CD4-positive, alpha-beta T cell treated with Interleukin-6 for 4 hours (primary cell): ENCODE results near the gene CTDSP2.

Experiments
- DNase-seq: peaks from one replicate; pipeline ENCODE4 v3.0.0-alpha.2; 2020; ENCODE audit warnings: mixed read lengths

Gene CTDSP2

GRCh38 chr12:57813111-57813970 lies 33.2 kb downstream of the CTDSP2 start:
- no peak for DNase-seq

GRCh38 chr12:57811028-57811755 lies 35.3 kb downstream of the CTDSP2 start:
- no peak for DNase-seq

DNA sequence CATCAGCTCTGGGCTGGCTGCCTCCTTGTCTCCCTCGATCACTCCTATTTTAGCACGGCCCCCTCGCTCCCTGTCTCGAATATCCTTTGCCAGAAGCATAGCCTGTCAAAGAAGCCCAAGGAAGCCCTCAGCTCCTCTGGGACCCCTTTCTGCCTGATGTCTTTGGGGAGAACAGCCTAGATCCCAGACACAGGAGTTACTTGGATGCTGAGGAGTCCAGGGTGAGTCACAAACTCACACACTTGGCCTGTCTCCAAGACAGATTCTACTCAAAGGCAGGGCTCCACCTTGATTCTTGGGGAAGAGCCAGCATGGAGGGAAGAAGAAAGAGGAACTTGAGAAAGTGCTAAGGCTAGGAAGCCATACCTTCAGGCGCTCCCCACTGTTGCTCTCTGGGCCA lies 36.1 kb downstream of the CTDSP2 start:
- DNase-seq = no peak

DNA sequence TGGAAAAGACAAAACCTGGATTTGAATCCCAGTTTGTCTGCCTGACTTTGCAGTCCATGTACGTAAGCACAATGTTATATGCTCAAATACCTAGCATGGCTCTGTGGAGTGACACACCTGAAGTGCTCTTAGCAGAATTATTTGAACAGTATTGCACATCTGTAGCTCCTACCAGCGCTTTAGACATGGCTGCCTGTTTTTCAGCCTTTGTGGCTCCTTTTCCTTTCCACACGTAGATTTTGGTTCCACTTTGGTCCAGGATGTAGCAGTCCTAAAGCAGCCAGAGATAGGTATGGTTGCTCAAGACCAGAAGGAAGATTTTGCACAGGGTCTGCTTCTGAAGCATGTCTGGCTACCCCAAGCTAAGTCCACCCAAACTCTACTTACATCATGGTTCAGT lies 37.1 kb downstream of the CTDSP2 start:
- DNase-seq = no peak

- DNase-seq = no peak
These were observed 38.2 kb downstream of the CTDSP2 start for GRCh38 chr12:57808351-57808750.

GRCh38 chr12:57807285-57807684 lies 39.2 kb downstream of the CTDSP2 start:
- no peak for DNase-seq

DNA sequence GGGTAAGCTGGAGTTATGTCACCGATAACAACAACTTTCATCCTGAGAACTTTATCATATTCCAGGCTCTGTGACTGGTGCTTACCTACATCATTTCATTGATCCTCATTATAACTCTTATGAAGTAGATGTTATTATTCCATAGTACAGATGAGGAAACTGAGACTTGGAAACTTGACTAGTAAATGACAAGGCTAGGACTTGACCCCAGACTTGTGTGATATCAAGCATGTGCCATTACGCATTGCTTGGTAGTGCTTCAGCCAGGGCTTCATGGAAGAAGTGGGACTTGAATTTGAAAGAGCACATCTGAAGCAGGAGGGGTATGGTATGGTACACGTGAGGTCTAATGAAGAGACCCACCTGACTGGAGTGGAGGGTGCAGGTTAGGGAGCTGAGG lies 39.9 kb downstream of the CTDSP2 start:
- DNase-seq = no peak

DNA sequence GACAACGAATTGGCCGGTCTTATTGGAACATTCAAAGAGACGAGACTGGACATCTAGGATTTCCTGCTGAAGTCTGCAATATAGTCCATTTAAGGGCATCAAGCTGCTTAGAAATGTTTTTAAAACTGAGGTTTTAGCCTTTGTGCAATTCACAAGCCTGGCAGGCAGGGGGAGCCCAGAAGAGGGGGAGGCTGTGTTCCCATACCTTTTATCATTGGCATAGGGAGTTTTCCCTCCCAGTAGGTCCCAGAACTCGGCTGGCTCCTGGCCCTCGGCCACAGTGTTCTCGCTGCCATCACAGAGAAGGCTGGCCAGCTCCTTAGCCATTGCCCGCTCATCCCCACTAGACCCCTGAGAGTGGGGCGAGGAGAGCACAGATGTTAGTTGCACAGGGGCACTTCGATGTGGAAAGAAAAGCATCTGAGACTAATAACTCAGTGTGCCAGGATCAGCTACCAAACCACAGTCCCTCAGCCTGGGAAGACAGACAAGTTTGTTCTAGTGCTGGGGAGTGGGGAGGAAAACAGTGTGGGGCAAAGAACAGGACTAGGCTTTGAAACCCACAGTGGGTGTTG lies 43.1 kb downstream of the CTDSP2 start:
- peak; percentile 52 for DNase-seq

DNA sequence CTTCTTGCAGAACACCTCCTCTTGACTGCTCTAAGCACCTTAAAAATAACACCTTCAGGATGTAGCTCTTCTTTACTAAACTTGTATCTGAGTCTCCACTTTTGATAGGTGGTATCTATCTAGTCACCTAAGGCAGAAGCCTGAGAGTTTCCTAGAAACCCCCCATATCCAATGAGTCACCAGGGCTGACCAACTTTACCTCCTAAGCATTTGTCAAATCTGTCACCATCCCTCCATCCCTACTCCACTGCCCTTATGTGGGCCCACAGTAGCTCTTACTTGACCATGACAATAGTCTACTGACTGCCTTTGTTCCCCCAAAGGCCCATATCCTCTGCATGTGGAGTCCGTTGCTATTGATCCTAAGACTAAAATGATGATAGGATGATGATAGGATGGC lies 43.9 kb downstream of the CTDSP2 start:
- no peak for DNase-seq

GRCh38 chr12:57800965-57801364 lies 45.6 kb downstream of the CTDSP2 start:
- DNase-seq = no peak

DNA sequence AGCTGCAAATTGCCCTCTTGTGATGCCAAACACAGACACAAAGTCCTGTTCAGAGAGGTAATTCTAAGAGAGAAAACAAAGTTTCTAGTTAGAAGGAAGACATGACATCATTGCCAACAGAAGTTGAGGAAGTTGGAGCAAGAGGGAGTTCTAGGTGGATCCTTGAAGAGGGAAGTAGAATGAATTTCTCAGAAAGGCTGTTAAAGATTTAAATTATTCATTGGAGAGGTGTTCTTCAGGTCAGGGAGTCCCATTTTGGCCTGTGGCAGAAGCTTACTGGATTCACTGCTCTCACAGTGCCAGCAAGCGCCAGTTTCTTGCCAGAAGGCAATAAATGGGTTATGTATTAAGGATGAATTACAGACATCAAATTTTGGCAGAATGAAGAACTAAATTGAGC lies 48.6 kb downstream of the CTDSP2 start:
- DNase-seq = no peak

- no peak for DNase-seq
These were observed 49.5 kb downstream of the CTDSP2 start for GRCh38 chr12:57796996-57797395.

- no peak for DNase-seq
These were observed 51.2 kb downstream of the CTDSP2 start for GRCh38 chr12:57795354-57795753.

DNA sequence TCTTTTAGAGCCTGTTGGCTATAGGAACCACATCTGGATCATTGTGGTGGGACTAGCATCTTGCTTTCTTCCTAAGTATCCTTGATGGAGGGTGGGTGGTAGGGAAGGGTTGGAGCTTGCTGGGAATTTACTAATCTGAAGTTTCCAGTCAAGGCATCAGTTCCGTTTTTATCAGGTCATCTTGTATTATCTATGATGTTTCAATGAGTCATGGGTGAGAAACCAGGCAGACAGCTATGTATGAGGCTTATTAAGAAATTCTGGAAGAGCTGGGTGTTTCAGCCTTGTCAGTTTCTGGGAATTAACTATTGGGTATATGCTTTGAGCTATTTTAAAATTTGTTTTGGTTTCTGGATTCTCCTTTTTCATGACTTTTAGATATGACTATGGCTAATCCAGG lies 52.6 kb downstream of the CTDSP2 start:
- DNase-seq = no peak

DNA sequence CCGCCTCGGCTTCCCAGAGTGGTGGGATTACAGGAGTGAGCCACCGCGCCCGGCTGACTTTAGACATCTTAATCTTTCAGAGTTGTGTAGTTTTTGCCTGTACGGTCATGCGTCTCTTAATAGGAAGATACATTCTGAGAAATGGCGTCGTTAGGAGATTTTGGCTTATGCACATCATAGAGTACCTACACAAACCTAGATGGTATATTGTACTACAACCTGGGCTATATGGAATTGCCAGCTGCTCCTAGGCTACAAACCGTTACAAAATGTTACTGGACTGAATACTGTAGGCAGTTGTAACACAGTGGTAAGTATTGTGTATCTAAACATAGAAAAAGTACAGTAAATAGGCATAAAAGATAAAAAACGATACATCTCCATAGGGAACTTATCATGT lies 62.7 kb downstream of the CTDSP2 start:
- DNase-seq = no peak

DNA sequence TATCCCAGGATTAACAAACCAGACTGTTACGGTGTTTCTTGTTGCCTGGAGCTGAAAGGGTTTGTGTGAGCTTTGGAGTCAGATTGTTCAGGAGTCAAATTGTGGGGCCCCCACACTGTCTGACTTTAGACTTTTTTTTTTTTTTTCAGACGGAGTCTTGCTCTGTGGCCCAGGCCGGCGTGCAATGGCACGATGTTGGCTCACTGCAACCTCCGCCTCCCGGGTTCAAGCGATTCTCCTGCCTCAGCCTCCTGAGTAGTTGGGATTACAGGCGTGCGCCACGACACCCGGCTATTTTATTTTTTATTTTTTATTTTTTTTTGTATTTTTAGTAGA lies 63.1 kb downstream of the CTDSP2 start:
- no peak for DNase-seq

DNA sequence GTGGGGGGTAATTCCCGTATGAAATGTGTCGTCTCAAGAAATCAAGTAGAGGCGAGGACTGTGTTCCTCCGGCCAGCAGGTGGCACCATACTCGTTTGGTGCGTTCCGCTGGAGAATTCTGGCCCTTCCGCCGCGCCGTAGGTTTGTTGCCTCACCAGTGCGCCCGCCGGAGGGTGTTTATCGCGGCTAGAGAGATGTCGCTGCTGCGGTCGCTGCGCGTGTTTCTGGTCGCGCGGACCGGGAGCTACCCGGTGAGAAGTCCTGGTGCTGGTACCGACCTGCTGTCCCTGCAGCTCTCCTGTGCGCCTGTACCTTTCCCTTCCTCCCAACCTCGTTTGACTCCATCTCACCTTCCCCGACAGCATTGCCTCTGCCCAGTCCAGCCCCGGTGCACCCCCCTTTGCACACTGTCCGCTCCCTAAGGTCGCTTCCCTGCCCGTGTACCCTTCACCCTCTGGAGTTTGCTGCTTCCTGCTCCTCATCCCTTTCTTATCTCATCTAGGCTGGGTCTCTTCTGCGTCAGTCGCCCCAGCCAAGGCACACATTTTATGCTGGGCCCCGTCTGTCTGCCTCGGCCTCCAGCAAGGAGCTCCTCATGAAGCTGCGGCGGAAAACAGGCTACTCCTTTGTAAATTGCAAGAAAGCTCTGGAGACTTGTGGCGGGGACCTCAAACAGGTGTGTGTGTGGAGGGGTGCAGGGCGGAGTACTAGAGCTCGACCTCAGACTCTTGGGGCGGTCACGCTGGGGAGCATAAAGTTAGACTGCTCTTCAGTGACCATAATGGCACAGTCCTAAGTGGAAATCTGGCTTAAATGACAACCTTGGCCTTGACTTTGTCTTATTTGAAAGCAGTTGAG lies 63.7 kb downstream of the CTDSP2 start, which contains the start of gene TSFM:
Gene TSFM, plus strand, starts transcription at position 180 of the 858 bp plus-strand sequence. Its CDS starts 15 bp downstream, at position 195.
- peak; percentile 98 for DNase-seq

- no peak for DNase-seq
These were observed 64.3 kb downstream of the CTDSP2 start for GRCh38 chr12:57782243-57782607.

DNA sequence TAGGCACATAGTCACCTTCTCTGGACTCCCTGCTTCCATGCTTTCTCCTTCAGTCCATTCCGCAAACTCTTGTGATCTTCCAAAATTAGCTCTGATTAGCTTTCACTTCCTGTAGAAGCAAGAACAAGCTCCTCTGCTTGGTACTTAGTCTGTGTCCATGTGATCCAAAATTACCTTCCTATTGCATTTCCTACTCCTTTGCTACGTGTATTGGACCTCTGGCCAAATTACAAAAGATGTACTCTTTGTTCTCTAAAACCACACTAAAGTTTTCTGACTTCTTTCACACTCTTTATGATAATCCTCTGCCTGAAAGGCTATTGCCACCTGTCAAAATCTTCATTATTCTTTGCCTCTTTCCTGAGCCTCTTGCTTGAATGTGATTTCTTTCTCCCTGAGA lies 64.7 kb downstream of the CTDSP2 start:
- DNase-seq = no peak

- DNase-seq = no peak
These were observed 65.3 kb downstream of the CTDSP2 start for GRCh38 chr12:57781244-57781643.

DNA sequence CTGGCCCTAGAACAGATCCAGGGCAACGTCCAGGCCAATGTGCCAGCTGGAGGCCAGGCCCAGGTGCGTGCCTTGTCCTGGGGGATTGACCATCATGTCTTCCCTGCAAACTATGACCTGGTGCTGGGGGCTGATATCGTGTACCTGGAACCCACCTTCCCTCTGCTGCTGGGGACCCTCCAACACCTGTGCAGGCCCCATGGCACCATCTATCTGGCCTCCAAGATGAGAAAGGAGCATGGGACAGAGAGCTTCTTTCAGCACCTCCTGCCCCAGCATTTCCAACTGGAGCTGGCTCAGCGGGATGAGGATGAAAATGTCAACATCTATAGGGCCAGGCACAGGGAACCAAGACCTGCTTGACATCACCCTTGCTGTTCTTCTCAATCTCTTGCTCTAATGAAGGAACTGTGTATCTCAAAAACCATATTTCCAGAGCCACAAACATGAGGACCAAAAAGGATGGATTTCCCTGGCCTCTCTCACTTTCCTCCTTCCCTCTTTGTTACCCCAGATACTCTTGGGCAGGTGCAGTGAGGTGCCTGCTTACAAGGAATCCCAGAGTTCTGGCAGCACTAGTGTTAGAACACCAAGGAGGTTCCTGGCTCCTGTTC lies 66.1 kb downstream of the CTDSP2 start:
- no peak for DNase-seq

GRCh38 chr12:57779736-57780135 lies 66.8 kb downstream of the CTDSP2 start:
- no peak for DNase-seq

GRCh38 chr12:57777911-57778310 lies 68.6 kb downstream of the CTDSP2 start:
- DNase-seq = no peak
